ENCODE data around the gene PRKN. TPM values are rescaled to one million over a fixed set of nuclear protein-coding genes. Genes with fewer than 3 reads are reported as not detected.

PRKN gene
- total RNA-seq, 3 donors from 2014 or later: 5.2 to 10.2 (median 8.1) TPM

- no peaks in the 10 kb centered on the region for H3K4me1 ChIP-seq (ENCODE audit: low read depth)
- no peaks in the 10 kb centered on the region for H3K9me3 ChIP-seq
- no peak overlapping the region for H3K4me3 ChIP-seq
- intact Hi-C loops (cut with DNase I, micrococcal nuclease): no loop called here
- ATAC-seq (no peak), DNase-seq (no peak)
- TF ChIP-seq CTCF (IDR thresholded peaks at IDR 0.05): no peak
- H3K36me3 ChIP-seq (ENCODE audit: low read depth): no peaks in the 10 kb centered on the region
Measured at GRCh38 chr6:162014069-162014811, 713.3 kb downstream of the PRKN start.

GRCh38 chr6:162005372-162005771 is 722.2 kb downstream of the PRKN start:
- no peak overlapping the region for H3K4me3 ChIP-seq
- DNase-seq (no peak), ATAC-seq (no peak)
- H3K36me3 ChIP-seq (ENCODE audit: low read depth): no peaks in the 10 kb centered on the region
- intact Hi-C loops (cut with DNase I, micrococcal nuclease): no loop called here
- H3K4me1 ChIP-seq (ENCODE audit: low read depth): no peaks in the 10 kb centered on the region
- no peaks in the 10 kb centered on the region for H3K9me3 ChIP-seq
- TF ChIP-seq CTCF (IDR thresholded peaks at IDR 0.05): no peak

GRCh38 chr6:161996783-161997182 is 730.8 kb downstream of the PRKN start:
- Histone ChIP-seq H3K4me3 (no peak overlapping the region), H3K36me3 (ENCODE audit: low read depth) (no peaks in the 10 kb centered on the region), H3K9me3 (peaks cover 7% of the 10 kb centered on the region), H3K4me1 (ENCODE audit: low read depth) (no peaks in the 10 kb centered on the region)
- intact Hi-C loops (cut with DNase I, micrococcal nuclease): no loop called here
- DNase-seq (no peak), ATAC-seq (no peak)
- TF ChIP-seq CTCF (IDR thresholded peaks at IDR 0.05): no peak

- Histone ChIP-seq H3K4me1 (ENCODE audit: low read depth) (no peaks in the 10 kb centered on the region), H3K36me3 (ENCODE audit: low read depth) (no peaks in the 10 kb centered on the region), H3K4me3 (no peak overlapping the region), H3K9me3 (peaks cover 11% of the 10 kb centered on the region)
- intact Hi-C loops (cut with DNase I, micrococcal nuclease): no loop called here
- no peak for TF ChIP-seq CTCF (IDR thresholded peaks at IDR 0.05)
- no peak for DNase-seq
- no peak for ATAC-seq
Measured at GRCh38 chr6:161985876-161986423, 741.6 kb downstream of the PRKN start.

- H3K36me3 ChIP-seq (ENCODE audit: low read depth): no peaks in the 10 kb centered on the region
- ATAC-seq (no peak), DNase-seq (no peak)
- no peak overlapping the region for H3K4me3 ChIP-seq
- no peak for TF ChIP-seq CTCF (IDR thresholded peaks at IDR 0.05)
- intact Hi-C loops (cut with DNase I, micrococcal nuclease): no loop called here
- H3K4me1 ChIP-seq (ENCODE audit: low read depth): no peaks in the 10 kb centered on the region
- no peaks in the 10 kb centered on the region for H3K9me3 ChIP-seq
Measured at GRCh38 chr6:161984713-161985112, 742.9 kb downstream of the PRKN start.
